Gastroesophageal sphincter (tissue), 4 donors: ENCODE measurements around the gene CCDC33. TPM values are rescaled to one million over a fixed set of nuclear protein-coding genes. Genes with fewer than 3 reads are reported as not detected.

Experiments used
- ATAC-seq: fragments of 150-250 bp; one replicate; pipeline ENCODE4 v1.9.1; 2016; ENCODE audit warnings: mild to moderate bottlenecking, moderate library complexity
- H3K27ac ChIP-seq, 4 donors: fragments of 200-600 bp; sonication (generic) in 3 of 4; 1 replicate in 3 of 4; 2 replicates in 1 of 4; pipeline ENCODE4 v1.5.1; 2016 to 2019
- H3K27me3 ChIP-seq: fragments of 200-600 bp; sonication (generic); one replicate; pipeline ENCODE4 v1.5.1; 2019
- H3K36me3 ChIP-seq, 2 donors: fragments of 200-600 bp; sonication (generic); one replicate each; pipeline ENCODE4 v1.5.1; 2019; ENCODE audit warnings: control low read depth in 1 of 2
- H3K4me1 ChIP-seq, 3 donors: fragments of 200-600 bp; sonication (generic); 1 replicate in 2 of 3; 2 replicates in 1 of 3; pipeline ENCODE4 v1.5.1; 2016 to 2019; ENCODE audit warnings: control low read depth in 2 of 3
- H3K4me3 ChIP-seq, 2 donors: fragments of 200-600 bp; sonication (generic); one replicate each; pipeline ENCODE4 v1.5.1; 2019; ENCODE audit warnings: mild to moderate bottlenecking in 1 of 2, moderate library complexity in 1 of 2
- H3K9me3 ChIP-seq, 3 donors: fragments of 200-600 bp; sonication (generic); one replicate each; pipeline ENCODE4 v1.5.1; 2017 to 2019; ENCODE audit warnings: control low read depth in 2 of 3
- CTCF ChIP-seq, 4 experiments: fragments of 200-600 bp in 2 of 4; fragments of 450-650 bp in 2 of 4; sonication (generic) in 1 of 4; IDR thresholded peaks; one replicate each; pipeline ENCODE4 v1.5.1; 2017 to 2019; ENCODE audit warnings: antibody characterized with exemption in 4 of 4, mild to moderate bottlenecking in 2 of 4, moderate library complexity in 2 of 4
- EP300 ChIP-seq: sonication (generic); formaldehyde crosslinking; IDR thresholded peaks from one replicate; pipeline ENCODE4 v1.6.1; 2017; ENCODE audit warnings: antibody characterized with exemption, mild to moderate bottlenecking
- POLR2A ChIP-seq, 2 donors: fragments of 450-650 bp; IDR thresholded peaks; one replicate each; pipeline ENCODE4 v1.6.1; 2017; ENCODE audit warnings: antibody characterized with exemption in 2 of 2, mild to moderate bottlenecking in 2 of 2, moderate library complexity in 1 of 2
- POLR2AphosphoS5 ChIP-seq: sonication (generic); formaldehyde crosslinking; IDR thresholded peaks from one replicate; pipeline ENCODE4 v1.6.1; 2017; ENCODE audit warnings: antibody characterized with exemption
- WGBS, 2 donors: methylation state at CpG; one replicate each; pipeline ENCODE4 v1.1.5; 2018; ENCODE audit warnings: low coverage in 1 of 2; 5-methylcytosine and 5-hydroxymethylcytosine counted together
- total RNA-seq, 4 donors: library from RNA; depleted of rRNA; stranded (reverse); fragments of >200 nt; gene quantifications; one replicate each; pipeline ENCODE4 v1.1.0, GENCODE V29; 2016

Gene CCDC33
- total RNA-seq, 4 donors from 2014 or later: not detected

GRCh38 chr15:74376825-74377581 lies 140.9 kb downstream of the CCDC33 start:
- 70 to 100% methylated on average over 1 to 2 of the region's 6 CpGs for WGBS, 2 donors

GRCh38 chr15:74377831-74378766 lies 142.0 kb downstream of the CCDC33 start:
- Histone ChIP-seq H3K4me3 (no peak overlapping the region), H3K9me3 (no peaks in the 10 kb centered on the region), H3K27ac (no peak overlapping the region), H3K36me3 (no peaks in the 10 kb centered on the region), H3K27me3 (peaks cover 21% of the 10 kb centered on the region), H3K4me1 (peaks cover 2 to 28% (median 8%) of the 10 kb centered on the region in 3 donors)
- TF ChIP-seq EP300 (no peak), CTCF (IDR thresholded peaks at IDR 0.05) (no peak), POLR2A (IDR thresholded peaks at IDR 0.05) (no peak), POLR2AphosphoS5 (no peak)
- no peak for ATAC-seq
- WGBS, 2 donors: 80 to 88% methylated on average over 11 to 13 of the region's 15 CpGs

More at GRCh38 chr15:74376825-74377581, 140.9 kb downstream of the CCDC33 start:
- TF ChIP-seq POLR2AphosphoS5: no peak
- no peak for TF ChIP-seq CTCF (IDR thresholded peaks at IDR 0.05)
- TF ChIP-seq POLR2A (IDR thresholded peaks at IDR 0.05): no peak
- peaks cover 2 to 22% (median 8%) of the 10 kb centered on the region in 3 donors for H3K4me1 ChIP-seq
- ATAC-seq: no peak
- no peaks in the 10 kb centered on the region for H3K9me3 ChIP-seq
- H3K27me3 ChIP-seq: peaks cover 28% of the 10 kb centered on the region
- no peak overlapping the region for H3K27ac ChIP-seq
- no peak overlapping the region for H3K4me3 ChIP-seq
- H3K36me3 ChIP-seq: no peaks in the 10 kb centered on the region

GRCh38 chr15:74378848-74379247 lies 142.7 kb downstream of the CCDC33 start:
- Histone ChIP-seq H3K27me3 (peaks cover 21% of the 10 kb centered on the region), H3K36me3 (no peaks in the 10 kb centered on the region), H3K27ac (no peak overlapping the region), H3K9me3 (no peaks in the 10 kb centered on the region), H3K4me3 (no peak overlapping the region), H3K4me1 (peaks cover 2 to 22% (median 6%) of the 10 kb centered on the region in 3 donors)
- ATAC-seq: no peak
- TF ChIP-seq EP300 (no peak), CTCF (IDR thresholded peaks at IDR 0.05) (no peak), POLR2AphosphoS5 (no peak), POLR2A (IDR thresholded peaks at IDR 0.05) (no peak)
- 52 to 58% methylated on average over 4 to 5 of the region's 9 CpGs for WGBS, 2 donors

GRCh38 chr15:74380361-74381189 lies 144.4 kb downstream of the CCDC33 start:
- TF ChIP-seq POLR2A (IDR thresholded peaks at IDR 0.05) (no peak), CTCF (IDR thresholded peaks at IDR 0.05) (no peak), POLR2AphosphoS5 (no peak), EP300 (no peak)
- Histone ChIP-seq H3K4me1 (peaks cover 0 to 18% (median 0%) of the 10 kb centered on the region in 3 donors), H3K27ac (no peak overlapping the region), H3K4me3 (no peak overlapping the region), H3K27me3 (peaks cover 21% of the 10 kb centered on the region), H3K36me3 (no peaks in the 10 kb centered on the region), H3K9me3 (no peaks in the 10 kb centered on the region)
- ATAC-seq: no peak
- WGBS, 2 donors: 52 to 86% methylated on average over 2 to 8 of the region's 12 CpGs
